KG1 (cell line): ENCODE data around the gene GPR146.

Source experiments
- DNase-seq: peaks from one replicate; lab custom pipeline; 2025; lab: John Stamatoyannopoulos, UW

GPR146 gene

DNA sequence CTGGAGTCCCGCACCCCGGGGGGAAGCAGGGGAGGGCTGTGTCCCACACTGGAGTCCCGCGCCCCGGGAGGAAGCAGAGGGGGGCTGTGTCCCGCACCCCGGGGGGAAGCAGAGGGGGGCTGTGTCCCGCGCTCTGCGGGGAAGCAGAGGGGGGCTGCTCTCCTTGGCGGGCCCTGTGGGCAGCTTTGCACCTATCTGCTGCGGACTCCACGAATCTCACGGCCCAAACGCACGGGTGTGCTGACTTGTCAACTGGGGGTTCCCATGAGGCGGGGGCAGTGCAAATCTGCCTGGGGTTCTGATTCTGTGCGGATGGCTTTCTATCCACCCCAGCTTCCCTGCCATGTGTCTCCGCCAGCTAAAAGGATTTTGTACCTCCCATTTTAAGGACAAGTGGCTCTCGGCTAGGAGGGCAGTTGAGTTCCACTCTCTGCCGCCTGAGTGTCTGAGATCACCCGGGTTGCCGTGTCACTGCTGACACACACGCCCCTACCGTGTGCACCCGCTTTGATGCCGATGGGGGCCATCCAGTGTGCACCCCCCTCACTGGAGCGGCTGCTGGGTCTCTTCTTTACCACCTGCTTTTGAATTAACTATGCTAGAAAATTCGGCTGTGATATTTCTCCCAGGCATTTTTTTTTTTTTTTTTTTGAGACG, 64.0 kb downstream of the GPR146 start:
- DNase-seq = no peak
